Hepatocyte (in vitro differentiated cells): ENCODE measurements around the gene RPUSD3.

ENCODE experiments used
- EZH2 ChIP-seq: fragments of 200-600 bp; sonication (generic); IDR thresholded peaks from 2 replicates; pipeline ENCODE4 v1.6.1; 2016; ENCODE audit warnings: antibody characterized with exemption, mild to moderate bottlenecking, borderline replicate concordance
- EZH2phosphoT487 ChIP-seq: fragments of 200-600 bp; sonication (generic); IDR thresholded peaks from one replicate; pipeline ENCODE4 v1.6.1; 2018; ENCODE audit warnings: antibody characterized with exemption, mild to moderate bottlenecking, low read depth, moderate library complexity; ENCODE audit not compliant: unreplicated experiment, severe bottlenecking
- TF ChIP-seq, protein P1 (sequence below): fragments of 200-600 bp; sonication (generic); IDR thresholded peaks from 2 replicates; pipeline ENCODE4 v1.5.1; 2016; ENCODE audit warnings: antibody characterized with exemption, mild to moderate bottlenecking; ENCODE audit not compliant: poor library complexity

DNA sequence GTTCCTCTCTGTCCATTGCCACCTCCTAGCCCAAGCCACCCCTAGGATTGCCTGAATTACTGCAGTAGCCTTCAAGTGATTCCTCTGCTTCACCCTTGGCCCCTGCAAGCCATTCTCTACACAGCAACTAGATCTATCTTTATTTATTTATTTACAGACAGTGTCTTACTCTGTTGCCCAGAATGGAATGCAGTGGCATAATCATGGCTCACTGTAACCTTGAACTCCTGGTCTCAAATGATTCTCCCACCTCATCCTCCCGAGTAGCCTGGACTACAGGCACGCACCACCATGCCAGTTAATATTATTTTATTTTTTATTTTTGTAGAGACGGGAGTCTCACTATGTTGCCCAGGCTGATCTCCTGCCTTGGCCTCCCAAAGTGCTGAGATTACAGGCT, 44.7 kb upstream of the RPUSD3 start:
- TF ChIP-seq, protein P1, sequence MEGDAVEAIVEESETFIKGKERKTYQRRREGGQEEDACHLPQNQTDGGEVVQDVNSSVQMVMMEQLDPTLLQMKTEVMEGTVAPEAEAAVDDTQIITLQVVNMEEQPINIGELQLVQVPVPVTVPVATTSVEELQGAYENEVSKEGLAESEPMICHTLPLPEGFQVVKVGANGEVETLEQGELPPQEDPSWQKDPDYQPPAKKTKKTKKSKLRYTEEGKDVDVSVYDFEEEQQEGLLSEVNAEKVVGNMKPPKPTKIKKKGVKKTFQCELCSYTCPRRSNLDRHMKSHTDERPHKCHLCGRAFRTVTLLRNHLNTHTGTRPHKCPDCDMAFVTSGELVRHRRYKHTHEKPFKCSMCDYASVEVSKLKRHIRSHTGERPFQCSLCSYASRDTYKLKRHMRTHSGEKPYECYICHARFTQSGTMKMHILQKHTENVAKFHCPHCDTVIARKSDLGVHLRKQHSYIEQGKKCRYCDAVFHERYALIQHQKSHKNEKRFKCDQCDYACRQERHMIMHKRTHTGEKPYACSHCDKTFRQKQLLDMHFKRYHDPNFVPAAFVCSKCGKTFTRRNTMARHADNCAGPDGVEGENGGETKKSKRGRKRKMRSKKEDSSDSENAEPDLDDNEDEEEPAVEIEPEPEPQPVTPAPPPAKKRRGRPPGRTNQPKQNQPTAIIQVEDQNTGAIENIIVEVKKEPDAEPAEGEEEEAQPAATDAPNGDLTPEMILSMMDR, result no peak
- TF ChIP-seq EZH2, result no peak
- no peak for TF ChIP-seq EZH2phosphoT487
